HG03575 (cell line): ENCODE measurements around the gene DHRS7B.

Source experiments
- ATAC-seq: cut with Tn5 transposase; IDR thresholded peaks from one replicate; pipeline ENCODE4 v1.9.1; 2021; ENCODE audit not compliant: unreplicated experiment, insufficient number of reproducible peaks, low FRiP score; ENCODE audit errors: extremely low read depth

The DHRS7B gene

GRCh38 chr17:21194703-21195102 is 67.9 kb downstream of the DHRS7B start:
- no peak for ATAC-seq

GRCh38 chr17:21196126-21196525 is 69.4 kb downstream of the DHRS7B start:
- no peak for ATAC-seq

- no peak for ATAC-seq
Measured at GRCh38 chr17:21198411-21198810, 71.6 kb downstream of the DHRS7B start.

GRCh38 chr17:21199311-21199710 is 72.5 kb downstream of the DHRS7B start:
- ATAC-seq, result no peak

- ATAC-seq, result no peak
Measured at GRCh38 chr17:21199856-21200255, 73.1 kb downstream of the DHRS7B start.

GRCh38 chr17:21200590-21201297 is 74.0 kb downstream of the DHRS7B start:
- ATAC-seq, result no peak

GRCh38 chr17:21201298-21201595 is 74.5 kb downstream of the DHRS7B start:
- ATAC-seq, result no peak

GRCh38 chr17:21201874-21202273 is 75.1 kb downstream of the DHRS7B start:
- no peak for ATAC-seq

- ATAC-seq, result no peak
Measured at GRCh38 chr17:21202512-21202911, 75.7 kb downstream of the DHRS7B start.

GRCh38 chr17:21204935-21205334 is 78.2 kb downstream of the DHRS7B start:
- ATAC-seq, result no peak

GRCh38 chr17:21208352-21208751 is 81.6 kb downstream of the DHRS7B start:
- no peak for ATAC-seq

GRCh38 chr17:21209511-21210175 is 82.9 kb downstream of the DHRS7B start:
- ATAC-seq, result no peak

- ATAC-seq, result no peak
Measured at GRCh38 chr17:21210411-21211076, 83.8 kb downstream of the DHRS7B start.

GRCh38 chr17:21211825-21212479 is 85.2 kb downstream of the DHRS7B start:
- no peak for ATAC-seq

- no peak for ATAC-seq
Measured at GRCh38 chr17:21212826-21213637, 86.3 kb downstream of the DHRS7B start.

- ATAC-seq, result peak; percentile 16
Measured at GRCh38 chr17:21213638-21214014, 86.9 kb downstream of the DHRS7B start.

- peak; percentile 69 for ATAC-seq
Measured at GRCh38 chr17:21214015-21214776, 87.4 kb downstream of the DHRS7B start, which contains the start of gene TMEM11. TMEM11 (minus strand) TSS chr17:21214161; CDS start chr17:21214152, 9 bp downstream.

- ATAC-seq, result no peak
Measured at GRCh38 chr17:21214777-21215541, 88.2 kb downstream of the DHRS7B start.
